Measurements from ENCODE around the gene AP2A1.
"Not testable (repeated sequence)": the region's sequence is repeated elsewhere in the genome, so short reads cannot be mapped to it uniquely, and the experiment has no call there.

Gene AP2A1

GRCh38 chr19:49766930-49767299 lies at the start of gene AP2A1:
AP2A1 (plus strand) TSS chr19:49767001; CDS start chr19:49767134, 133 bp downstream.
- DNase-seq (ENCODE audit: low spot score), result no peak

- no peak for DNase-seq (ENCODE audit: low spot score)
Observed at GRCh38 chr19:49718511-49718910, 48.3 kb upstream of the AP2A1 start.

- no peak for DNase-seq (ENCODE audit: low spot score)
Observed at GRCh38 chr19:49718991-49719390, 47.8 kb upstream of the AP2A1 start.

- DNase-seq (ENCODE audit: low spot score), result not testable (repeated sequence)
Observed at GRCh38 chr19:49719420-49719819, 47.4 kb upstream of the AP2A1 start.

GRCh38 chr19:49727217-49728030 lies 39.4 kb upstream of the AP2A1 start:
- peak; percentile 86 for DNase-seq (ENCODE audit: low spot score)

- DNase-seq (ENCODE audit: low spot score), result no peak
Observed at GRCh38 chr19:49730166-49730565, 36.6 kb upstream of the AP2A1 start.

- DNase-seq (ENCODE audit: low spot score), result no peak
Observed at GRCh38 chr19:49738268-49738667, 28.5 kb upstream of the AP2A1 start.

- no peak for DNase-seq (ENCODE audit: low spot score)
Observed at GRCh38 chr19:49739098-49739497, 27.7 kb upstream of the AP2A1 start.

- no peak for DNase-seq (ENCODE audit: low spot score)
Observed at GRCh38 chr19:49739933-49740332, 26.9 kb upstream of the AP2A1 start.

GRCh38 chr19:49741210-49741844 lies 25.5 kb upstream of the AP2A1 start:
- DNase-seq (ENCODE audit: low spot score), result no peak

GRCh38 chr19:49744946-49745381 lies 21.8 kb upstream of the AP2A1 start:
- no peak for DNase-seq (ENCODE audit: low spot score)

- DNase-seq (ENCODE audit: low spot score), result peak; percentile 57
Observed at GRCh38 chr19:49746206-49746958, 20.4 kb upstream of the AP2A1 start.

GRCh38 chr19:49749055-49749716 lies 17.6 kb upstream of the AP2A1 start:
- peak; percentile 45 for DNase-seq (ENCODE audit: low spot score)

GRCh38 chr19:49749771-49750170 lies 17.0 kb upstream of the AP2A1 start:
- DNase-seq (ENCODE audit: low spot score), result no peak

- no peak for DNase-seq (ENCODE audit: low spot score)
Observed at GRCh38 chr19:49752701-49753100, 14.1 kb upstream of the AP2A1 start.

- DNase-seq (ENCODE audit: low spot score), result no peak
Observed at GRCh38 chr19:49755956-49756355, 10.8 kb upstream of the AP2A1 start.

GRCh38 chr19:49758292-49758691 lies 8.5 kb upstream of the AP2A1 start:
- DNase-seq (ENCODE audit: low spot score), result no peak

GRCh38 chr19:49761249-49761624 lies 5.6 kb upstream of the AP2A1 start:
- no peak for DNase-seq (ENCODE audit: low spot score)

GRCh38 chr19:49761625-49762311 lies 5.0 kb upstream of the AP2A1 start:
- peak; percentile 51 for DNase-seq (ENCODE audit: low spot score)

GRCh38 chr19:49763230-49763629 lies 3.6 kb upstream of the AP2A1 start, which contains the start of gene TSKS:
TSKS (minus strand) TSS chr19:49763306; CDS start chr19:49763247, 59 bp downstream.
- DNase-seq (ENCODE audit: low spot score), result no peak

GRCh38 chr19:49764341-49764740 lies 2.5 kb upstream of the AP2A1 start:
- DNase-seq (ENCODE audit: low spot score), result no peak

Data from cerebellar cortex (tissue), 1 donor.